COLO829 (cell line): ENCODE data around the gene FBXL16.
A peak's percentile ranks its signal among the peaks of the same experiment; 100 is the strongest.
"Not testable (repeated sequence)": the region's sequence is repeated elsewhere in the genome, so short reads cannot be mapped to it uniquely, and the experiment has no call there.

Source experiments
- DNase-seq: peaks from one replicate; pipeline ENCODE4 v3.0.0; 2012; ENCODE audit warnings: low spot score

The FBXL16 gene

DNA sequence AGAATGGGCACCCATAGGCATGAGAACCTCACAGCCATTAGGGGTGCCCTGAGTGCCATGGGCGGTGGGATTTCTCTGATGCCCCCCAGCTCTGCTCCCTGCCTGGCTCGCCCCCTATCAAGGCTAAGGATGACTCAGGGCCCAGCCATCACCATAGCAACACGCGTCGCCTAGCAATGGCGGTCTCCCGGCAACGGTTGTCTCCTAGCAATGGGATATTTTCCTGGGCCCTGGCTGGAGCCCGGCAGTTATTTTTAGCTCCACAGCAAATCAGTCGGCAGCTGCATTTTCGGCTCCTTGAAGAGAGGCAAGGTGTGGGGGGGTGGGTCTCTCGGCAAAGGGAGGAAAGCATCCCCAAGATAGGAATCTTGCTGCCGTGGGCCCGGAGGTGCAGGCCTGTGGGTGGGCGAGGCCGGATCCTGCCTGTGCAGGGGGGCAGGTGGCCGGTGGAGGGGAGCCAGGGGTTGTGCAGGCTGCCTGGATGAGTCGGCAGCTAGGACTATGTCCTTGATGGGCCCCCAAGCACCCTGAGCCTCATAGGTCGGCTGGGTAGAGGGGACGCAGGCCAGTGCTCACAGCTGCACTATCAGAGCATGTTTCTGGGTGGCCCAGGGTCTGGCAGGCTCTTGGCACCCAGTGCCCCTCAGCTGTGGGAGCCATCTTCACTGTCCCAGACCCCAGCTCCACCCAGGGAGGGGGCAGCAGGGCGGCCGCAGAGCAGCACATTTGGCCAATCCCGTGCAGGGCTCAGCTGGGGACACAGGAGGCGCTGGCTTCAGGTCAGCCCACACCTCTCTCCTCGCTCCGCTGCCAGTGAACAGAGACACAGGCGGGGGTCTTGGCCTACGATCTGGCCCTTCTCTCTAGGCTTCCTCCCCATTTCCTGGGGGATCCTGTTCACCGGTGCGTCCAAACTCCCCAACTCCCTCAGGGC is 4.2 kb upstream of the FBXL16 start:
- peak; percentile 96 for DNase-seq

DNA sequence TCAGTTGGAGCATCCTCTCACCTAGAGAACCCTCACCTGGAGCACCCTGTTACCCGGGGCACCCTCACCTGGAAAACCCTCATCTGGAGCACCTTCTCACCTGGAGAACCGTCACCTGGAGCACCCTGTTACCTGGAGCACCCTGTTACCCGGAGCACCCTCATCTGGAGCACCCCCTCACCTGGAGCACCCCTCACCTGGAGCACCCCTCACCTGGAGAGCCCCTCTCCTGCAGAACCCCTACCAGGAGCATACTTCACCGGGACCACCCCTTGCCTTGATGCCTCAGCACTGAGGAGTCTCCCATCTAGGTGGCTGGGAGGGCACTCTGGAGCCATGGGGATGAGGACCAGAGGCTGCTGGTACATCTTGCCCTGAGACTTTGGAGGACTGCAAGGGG is 3.4 kb upstream of the FBXL16 start:
- DNase-seq: no peak

DNA sequence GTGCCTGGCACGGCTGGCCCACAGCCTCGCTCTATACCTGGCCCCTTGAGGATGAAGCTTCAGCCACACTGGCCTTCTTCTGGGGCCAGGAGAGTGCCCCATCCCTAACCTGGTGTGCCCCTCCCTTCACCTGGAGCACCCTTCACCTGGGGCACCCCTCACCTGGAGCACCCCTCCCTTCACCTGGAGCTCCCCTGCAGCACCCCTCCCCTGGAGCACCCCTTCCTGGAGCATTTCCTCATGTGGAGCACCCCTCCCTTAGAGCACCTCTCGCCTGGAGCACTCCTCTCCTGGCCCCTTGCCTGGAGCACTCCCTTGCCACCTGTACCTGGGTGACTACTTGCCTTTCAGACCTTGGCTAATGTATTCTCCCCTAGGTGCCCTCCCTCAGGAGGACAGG is 2.4 kb upstream of the FBXL16 start:
- no peak for DNase-seq

DNA sequence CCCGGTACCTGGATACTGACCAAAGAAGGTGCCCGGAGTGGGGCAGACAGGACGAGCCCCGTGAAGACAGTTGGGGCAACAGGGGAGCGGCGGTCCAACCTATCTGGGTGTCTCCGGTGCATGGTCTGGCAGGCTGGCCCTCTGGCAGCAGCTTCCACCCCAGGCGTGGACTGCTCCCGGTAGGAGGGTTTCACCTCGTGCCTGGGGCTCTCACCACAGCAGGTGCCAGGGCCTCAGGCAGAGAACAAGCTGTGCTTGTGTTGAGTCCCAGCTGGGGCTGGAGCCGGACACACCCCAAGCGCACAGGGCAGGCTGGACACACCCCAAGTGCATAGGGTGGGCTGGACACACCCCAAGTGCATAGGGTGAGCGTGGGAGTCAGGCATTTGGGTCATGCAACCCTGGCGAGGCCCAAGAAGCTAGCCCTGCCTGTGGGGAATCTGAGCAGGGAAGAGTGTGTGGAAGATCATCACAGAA is 1.5 kb upstream of the FBXL16 start:
- no peak for DNase-seq

DNA sequence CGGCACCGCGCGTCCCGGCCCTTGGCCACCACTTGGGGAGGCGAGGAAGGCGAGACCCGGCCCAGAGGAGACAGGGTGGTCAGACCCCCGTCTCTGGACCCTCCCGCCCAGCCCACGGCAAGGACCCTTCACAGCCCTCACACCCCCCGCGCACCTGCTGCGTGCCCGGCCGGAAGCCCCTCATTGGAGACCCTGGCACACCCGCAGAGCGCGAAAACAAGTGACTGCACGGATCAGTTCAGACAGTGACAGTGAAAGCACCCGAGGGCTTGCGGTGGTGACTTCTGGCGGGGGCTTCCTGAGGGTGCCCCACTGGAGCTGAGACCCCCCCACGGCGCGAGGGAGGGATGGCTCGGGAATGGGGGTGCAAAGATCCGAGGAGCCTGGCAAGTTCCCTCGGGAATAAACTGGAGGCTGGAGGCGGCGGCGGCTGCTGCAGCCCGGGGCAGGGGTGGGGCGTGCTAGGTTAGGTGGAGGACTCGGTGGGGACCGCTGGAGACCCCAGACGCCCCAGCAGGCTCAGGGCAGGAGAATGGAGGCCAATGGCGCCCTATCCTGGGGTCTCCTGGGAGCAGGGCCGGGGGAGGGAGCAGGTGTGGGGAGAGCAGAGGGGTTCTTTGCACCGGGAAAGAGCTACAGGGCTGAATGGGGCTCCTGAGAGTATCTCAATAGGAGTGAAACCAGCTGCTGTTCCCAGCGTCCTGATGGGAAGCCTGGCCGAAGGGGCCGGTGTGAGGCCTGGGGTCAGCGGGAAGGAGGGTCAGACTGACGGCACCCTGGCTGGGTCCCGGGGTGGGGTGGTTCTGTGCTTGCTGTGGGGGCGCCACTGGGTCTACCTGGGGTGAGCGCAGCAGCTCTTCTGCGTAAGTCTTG is 824 bp upstream of the FBXL16 start:
- no peak for DNase-seq

DNA sequence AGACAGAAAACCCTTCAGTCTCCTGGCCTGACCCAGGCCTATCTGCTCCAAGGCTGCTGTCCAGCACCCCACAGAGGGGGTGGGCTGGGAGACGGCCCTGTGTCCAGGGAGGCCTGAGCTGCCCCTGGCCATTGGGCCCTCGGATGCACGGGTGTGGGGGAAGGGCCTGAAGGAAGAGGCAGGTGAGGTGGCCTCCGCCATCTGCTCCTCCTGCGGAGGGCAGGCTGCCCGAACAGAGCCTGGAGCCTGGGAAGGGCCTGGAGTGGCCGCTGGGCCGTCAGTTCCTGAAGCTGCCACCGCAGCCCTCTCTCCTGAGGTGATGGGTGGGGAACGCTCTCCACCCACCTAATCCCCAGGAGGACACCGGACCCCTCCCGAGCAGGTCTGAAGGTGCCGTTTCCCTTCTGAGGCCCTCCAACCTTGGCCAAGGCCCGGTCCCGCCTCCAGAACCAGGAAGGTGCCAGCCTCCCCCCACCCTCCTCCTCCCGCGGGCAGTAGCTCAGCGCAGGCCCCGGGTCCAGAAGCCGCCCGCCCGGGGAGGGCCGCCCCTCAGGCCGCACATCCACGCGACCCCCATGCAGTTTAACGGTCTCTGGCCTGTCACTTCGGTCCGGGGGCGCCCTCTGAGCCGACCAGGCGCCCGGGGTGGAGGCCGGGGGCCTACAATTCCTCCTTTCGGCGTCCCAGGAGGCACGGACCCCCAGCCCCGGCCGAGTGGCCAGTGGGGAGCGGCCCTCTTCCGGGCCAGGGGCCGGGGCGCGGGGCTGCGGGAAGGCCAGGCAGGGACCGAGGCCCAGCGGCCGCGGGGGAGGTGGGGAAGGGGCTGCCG is 835 bp downstream of the FBXL16 start:
- no peak for DNase-seq

DNA sequence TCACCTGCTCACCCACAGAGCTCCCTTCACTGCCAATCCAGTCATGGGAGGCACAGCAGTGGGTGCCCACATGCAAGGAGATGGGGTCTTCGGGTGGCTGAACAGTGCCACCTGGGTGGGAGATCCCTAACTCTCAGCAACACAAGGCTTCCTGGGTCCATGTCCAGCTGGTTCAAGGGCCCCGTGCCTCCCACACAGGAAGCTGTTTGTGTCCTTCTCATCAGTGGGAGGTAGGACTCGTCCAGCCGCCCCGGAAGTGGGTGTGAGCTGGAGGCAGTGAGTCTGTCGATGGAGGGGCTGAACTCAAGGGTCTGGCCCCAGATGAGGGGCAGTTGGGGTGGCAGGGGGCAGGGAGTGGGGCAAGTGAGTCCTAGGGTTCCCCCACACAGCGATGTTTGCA is 1.6 kb downstream of the FBXL16 start:
- no peak for DNase-seq

DNA sequence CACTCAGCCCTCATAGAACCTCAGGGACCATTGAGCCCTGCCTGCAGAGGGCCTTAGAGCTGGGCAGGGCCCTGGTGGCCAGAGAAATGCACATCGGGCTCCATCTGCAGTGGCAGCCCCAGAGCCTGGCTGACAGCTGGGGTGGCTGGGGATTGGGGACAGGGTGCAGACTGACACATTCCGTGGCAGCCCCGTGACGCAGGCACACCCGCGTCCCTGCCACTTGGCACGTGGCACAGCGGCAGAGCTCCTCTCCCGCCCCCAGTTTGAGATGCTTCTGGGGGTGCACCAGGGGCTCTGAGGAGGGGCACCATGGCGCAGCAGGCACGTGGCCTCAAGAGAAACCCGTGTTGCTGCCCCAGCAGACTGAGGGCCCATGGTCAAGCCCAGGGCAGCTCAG is 2.2 kb downstream of the FBXL16 start:
- no peak for DNase-seq

DNA sequence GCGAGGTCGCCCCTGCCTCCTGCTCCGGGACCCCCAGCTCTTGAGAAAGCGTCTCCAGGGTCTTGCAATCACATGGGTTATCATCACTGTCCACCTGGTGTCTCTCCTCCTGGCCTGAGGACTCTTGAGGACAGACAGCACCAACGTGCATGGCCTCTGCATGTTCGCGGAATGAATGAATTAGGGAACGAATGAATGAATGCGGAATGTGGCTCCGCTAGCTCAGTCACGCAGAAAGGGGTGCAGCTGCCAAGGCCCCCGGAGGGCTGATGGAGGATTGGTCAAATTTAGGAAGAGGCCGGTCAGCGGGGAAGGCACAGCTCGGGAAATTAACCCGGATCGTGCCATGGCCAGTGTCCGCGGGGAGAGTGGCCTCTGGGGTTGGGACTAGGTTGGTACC is 3.3 kb downstream of the FBXL16 start:
- no peak for DNase-seq

DNA sequence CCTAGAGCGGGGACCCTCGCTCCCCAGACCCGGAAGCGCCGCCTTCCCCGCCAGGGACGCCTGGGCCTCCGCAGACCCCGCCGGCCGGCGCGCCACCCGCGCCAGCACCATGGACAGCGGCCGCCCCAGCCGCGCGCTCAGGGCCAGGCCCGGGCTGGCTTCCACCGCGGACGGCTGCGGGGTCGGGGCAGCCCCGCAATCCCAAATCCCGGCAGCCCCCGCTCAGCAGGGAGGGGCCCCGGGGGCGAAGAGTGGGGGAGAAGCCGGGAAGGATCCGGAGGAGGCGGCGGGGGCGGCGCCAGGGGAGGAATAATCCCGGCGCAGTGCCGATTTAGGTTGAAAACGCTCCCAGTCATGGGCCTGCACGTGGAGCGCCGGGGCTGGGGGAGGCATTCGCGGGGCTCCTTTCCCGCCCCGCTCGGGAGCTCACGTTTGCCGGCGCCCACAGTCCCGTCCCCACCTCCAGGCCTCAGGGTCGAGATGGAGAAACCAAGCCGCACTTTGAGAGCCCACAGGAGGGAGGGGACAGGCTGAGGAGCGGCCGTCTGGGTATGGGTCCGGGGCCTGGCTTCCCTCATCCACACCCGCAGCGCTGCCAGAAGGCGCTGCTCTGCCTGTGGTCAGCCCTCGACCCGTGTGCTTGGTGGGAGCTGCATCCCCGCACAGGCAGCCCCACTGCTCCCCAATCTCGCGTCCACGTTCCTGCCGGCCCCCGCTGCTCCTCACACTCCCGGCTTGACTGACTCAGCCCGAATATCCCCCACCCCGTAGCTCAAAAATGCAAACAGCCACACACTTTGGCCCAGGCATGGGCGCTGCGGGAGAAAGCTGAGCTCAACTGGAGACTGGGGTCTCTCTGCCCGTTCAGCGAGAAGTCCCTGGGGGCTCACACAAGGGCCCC is 4.7 kb downstream of the FBXL16 start:
- no peak for DNase-seq

DNA sequence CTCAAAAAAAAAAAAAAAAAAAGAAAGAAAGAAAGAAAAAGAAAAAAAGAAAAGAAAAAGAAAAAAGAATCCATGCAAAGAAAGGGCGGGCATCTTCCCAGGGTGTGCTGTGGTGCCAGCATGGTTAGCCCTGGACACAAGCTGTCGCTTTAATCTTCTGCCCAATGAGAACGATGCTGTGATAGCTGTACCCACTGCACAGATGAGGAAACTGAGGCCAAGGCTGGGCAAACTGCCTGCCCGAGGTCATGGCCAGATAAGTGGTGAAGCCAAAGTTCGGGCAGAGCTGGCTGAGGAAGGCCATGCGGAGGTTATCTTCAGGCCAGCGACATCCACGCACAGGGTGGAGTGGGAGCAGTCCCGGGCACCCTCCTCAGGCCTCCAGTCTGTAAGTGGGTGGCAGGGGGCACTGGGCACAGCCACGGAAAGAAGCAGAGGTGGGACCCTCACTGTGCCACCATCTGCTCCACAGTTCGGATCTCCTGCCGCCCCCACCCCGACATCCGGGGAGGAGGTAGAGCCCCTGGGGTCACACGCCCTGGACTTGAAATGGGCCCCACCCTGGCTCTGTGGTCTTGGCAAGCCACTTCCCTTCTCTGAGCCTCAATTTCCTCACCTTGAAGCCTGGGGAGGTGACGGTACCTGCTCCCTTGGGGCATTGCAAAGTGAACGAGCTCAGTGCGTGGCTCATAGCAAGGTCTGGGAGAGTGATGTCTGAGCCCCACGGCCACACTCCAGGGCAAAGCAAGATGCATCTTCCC is 6.5 kb downstream of the FBXL16 start:
- DNase-seq: no peak

DNA sequence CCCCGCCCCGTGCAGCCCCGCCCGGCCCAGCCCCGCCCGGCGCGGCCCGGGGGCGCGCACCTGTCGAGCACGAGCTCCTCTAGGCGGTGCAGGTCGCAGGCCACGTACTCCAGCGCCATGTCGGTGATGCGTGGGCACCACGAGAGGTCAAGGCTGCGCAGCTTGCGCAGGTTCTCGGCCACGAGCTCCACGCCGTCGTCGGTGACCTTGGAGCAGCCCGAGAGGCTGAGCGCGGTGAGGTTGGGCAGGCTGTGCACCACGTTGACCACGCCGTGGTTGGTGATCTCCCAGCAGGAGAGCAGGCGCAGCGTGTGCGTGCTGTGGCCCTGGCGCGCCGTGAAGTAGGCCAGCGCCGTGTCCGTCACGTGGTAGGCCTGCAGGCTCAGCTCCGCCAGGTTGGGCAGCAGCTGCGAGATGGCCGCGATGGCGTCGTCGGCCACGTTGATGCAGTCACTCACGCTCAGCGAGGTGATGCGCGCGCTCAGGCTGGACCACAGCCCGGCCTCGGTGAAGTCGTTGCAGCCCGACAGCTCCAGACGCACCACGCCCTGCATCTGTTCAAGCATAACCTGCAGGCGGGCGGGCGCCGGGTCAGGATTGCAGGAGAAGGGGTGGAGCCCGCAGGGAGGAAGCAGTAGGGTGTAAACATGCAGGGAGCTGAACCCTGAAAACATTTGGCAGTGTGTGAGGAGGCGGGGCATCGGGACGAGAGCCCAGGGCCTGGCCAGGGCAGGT is 10.1 kb downstream of the FBXL16 start:
- DNase-seq: no peak

DNA sequence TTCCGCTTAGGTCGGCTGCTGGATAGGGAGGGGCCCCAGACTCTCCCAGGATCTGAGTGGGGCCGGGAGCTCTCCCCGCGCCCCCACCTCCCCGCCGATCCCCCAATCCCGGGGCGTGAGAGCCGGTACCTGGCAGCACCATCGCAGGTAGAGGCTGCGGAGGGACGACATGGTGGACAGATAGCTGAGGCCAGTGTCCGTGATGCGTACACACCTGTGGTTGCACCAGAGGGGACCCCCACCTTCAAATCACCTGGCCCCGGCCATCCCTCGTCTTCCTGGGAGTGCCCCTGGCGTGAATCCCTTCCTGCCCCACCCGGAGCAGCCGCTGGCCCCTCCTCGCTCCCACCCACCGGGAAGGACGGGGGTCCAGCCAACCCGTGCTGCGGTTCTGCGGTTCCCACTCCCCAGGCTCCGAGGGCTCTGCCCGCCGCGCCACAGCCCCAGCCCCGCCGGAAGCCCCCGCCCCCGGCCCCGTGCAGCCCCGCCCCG is 10.7 kb downstream of the FBXL16 start:
- DNase-seq: no peak

DNA sequence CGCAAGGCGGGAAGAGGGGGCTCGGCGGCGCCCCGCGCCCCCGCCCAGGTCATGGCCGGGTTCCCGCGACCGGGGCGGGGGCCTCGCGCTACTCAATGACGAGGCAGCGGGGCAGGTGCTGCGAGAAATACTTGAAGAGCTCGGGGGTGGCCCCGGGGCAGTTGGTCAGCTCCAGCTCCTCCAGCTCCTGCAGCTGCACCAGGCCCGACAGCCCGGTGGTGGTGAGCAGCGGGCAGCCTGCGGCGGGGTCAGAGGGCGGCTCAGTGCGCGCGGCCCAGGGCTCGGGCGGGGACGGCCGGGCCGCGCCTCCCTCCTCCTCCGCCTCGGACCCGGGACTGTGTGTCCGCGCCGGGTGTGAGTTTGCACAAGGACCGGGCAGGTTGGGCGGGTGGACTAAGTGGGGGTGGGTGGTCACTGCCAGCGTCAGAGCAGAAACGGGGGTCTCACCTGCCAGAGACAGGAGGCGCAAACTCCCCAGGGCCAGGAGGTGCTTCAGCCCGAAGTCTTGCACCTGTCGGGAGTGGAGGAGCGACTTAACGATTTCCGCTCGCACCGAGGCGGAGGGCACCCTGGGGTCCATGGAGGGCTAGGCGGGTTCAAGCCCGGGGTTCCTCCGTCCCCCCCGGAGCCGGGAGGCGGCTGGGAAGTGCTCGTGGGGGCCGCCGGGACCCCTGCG is 11.3 kb downstream of the FBXL16 start:
- no peak for DNase-seq

DNA sequence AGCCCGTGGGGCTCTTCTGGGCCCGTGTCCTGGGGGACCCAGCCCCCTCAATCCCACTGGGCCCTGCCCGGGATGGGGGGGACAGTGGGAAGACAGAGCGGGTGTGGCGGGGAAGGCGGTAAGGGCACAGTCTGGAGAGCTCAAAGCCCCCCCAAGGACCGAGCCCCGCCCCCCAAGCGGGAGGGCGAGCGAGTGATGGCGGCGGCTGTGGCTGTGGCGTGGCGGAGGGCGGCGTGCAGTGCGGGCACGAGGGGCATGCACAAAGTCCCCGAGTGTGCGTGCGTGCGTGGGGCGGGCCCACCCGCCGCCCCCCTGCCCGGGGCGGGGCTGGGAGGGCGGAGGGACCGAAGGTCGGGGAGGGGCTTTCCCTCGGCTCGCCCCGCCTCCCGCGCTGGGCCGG is 11.8 kb downstream of the FBXL16 start:
- no peak for DNase-seq

DNA sequence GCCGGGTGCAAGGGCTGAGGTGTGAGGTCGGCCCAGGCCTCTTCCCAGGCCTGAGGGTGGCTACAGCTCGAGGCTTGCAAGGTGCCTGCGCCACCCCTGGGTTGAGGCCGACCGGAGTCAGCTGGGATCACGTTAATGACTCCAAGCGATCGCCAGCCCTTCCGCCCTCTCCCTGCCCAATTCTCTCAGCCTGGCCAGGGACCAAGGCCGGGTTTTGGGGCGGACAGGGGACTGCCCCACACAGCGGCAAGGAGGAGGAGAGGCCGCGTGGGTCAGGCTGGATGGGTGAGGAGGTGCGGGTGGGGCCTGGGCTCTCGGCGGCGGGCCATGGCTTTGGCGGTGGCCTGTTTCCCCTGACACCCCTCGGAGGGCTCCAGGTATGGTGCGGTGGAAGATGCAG is 12.2 kb downstream of the FBXL16 start:
- DNase-seq: no peak

DNA sequence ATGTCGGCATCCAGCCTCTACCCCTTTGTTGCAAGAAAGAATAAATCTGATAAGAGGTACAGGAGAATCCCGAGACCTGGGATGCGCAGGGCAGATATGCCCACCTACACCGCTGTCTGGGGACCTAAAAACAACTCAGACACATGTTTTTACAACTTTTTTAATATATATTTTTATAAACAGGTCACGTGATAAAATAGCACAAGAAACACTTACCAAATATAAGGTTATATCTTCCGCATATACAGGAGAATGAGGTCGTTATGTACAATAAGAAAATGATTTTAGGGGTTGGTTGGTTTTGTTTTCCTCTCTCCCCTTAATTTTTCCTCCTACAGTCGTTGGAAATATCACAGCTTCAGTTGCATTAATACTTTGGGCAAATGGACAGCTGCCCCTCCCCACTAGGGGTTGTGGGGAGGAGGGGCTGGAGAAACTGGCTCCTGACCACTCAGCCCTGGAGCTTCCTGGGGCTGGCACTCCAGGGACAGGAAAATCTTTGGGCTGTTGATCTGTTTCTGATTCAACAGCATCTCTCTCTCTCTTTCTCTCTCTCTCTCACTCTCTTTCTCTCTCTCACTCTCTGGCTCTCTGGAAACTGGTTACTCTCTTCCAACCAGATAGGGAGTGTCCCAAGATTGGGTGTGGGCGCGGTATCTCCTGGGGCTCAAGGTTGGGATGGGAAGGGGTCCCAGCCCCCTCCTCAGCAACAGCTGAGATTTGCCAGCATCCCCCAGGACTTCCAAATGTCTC is 13.1 kb downstream of the FBXL16 start:
- DNase-seq: no peak

DNA sequence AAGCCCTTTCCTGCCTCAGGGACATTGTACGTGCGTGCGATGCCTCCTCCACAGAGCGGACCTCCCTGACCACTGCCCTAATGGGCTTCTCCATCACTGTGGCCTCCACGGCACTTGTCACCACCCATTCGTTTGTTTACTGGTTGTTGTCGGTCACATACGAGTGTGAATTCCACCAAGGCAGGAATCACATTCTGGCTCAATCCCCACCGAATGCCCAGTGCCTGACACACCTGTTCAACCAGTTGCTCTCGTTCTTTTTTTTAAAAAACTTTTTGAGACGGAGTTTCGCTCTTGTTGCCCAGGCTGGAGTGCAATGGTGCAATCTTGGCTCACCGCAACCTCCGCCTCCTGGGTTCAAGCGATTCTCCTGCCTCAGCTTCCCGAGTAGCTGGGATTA is 14.4 kb downstream of the FBXL16 start:
- DNase-seq: not testable (repeated sequence)
